Epithelial cell of proximal tubule (primary cell): ENCODE results near the gene STX2. TPM values are rescaled to one million over a fixed set of nuclear protein-coding genes. Genes with fewer than 3 reads are reported as not detected.
A peak's percentile ranks its signal among the peaks of the same experiment; 100 is the strongest.

ENCODE experiments used
- DNase-seq: peaks from one replicate; pipeline ENCODE4 v3.0.0-alpha.2; 2011; ENCODE audit warnings: low read depth
- H3K4me3 ChIP-seq: 2 replicates; pipeline ENCODE4 v1.5.1; 2011; ENCODE audit warnings: low read depth, mild to moderate bottlenecking, low read length
- CTCF ChIP-seq: conservative IDR thresholded peaks from 2 replicates; pipeline ENCODE4 v1.5.1; 2012; ENCODE audit warnings: low read depth, mild to moderate bottlenecking, low read length
- total RNA-seq: library from RNA; depleted of rRNA; stranded (reverse); fragments of >200 nt; gene quantifications from 2 replicates; pipeline ENCODE4 v1.2.3, GENCODE V29; 2015

The STX2 gene
- total RNA-seq, 1 donor from 2014 or later = 30.8 TPM

- DNase-seq = no peak
- peak; percentile 67 for TF ChIP-seq CTCF
- peak overlapping the region; percentile 62 for H3K4me3 ChIP-seq
Measured at GRCh38 chr12:130818635-130819576, 20.1 kb downstream of the STX2 start.

GRCh38 chr12:130818272-130818634 lies 20.8 kb downstream of the STX2 start:
- H3K4me3 ChIP-seq = peak overlapping the region; percentile 62
- DNase-seq = no peak
- no peak for TF ChIP-seq CTCF

- TF ChIP-seq CTCF = no peak
Measured at GRCh38 chr12:130817804-130818203, 21.2 kb downstream of the STX2 start.

GRCh38 chr12:130816097-130816496 lies 23.0 kb downstream of the STX2 start:
- DNase-seq = no peak
- H3K4me3 ChIP-seq = no peak overlapping the region
- no peak for TF ChIP-seq CTCF

More at GRCh38 chr12:130817804-130818203, 21.2 kb downstream of the STX2 start:
- no peak overlapping the region for H3K4me3 ChIP-seq
- no peak for DNase-seq

- TF ChIP-seq CTCF = no peak
- DNase-seq = no peak
- no peak overlapping the region for H3K4me3 ChIP-seq
Measured at GRCh38 chr12:130815028-130815741, 23.9 kb downstream of the STX2 start.

GRCh38 chr12:130813949-130814348 lies 25.1 kb downstream of the STX2 start:
- no peak for DNase-seq
- no peak for TF ChIP-seq CTCF
- H3K4me3 ChIP-seq = no peak overlapping the region
